Measurements from ENCODE around the gene ADGRA1.
"Not testable (repeated sequence)": the region's sequence is repeated elsewhere in the genome, so short reads cannot be mapped to it uniquely, and the experiment has no call there.

Gene ADGRA1

GRCh38 chr10:133150656-133151055, 62.9 kb downstream of the ADGRA1 start:
- no peaks in the 10 kb centered on the region for H3K9me2 ChIP-seq (replicated peaks; ENCODE audit: insufficient read depth, low read length)
- no peak overlapping the region for H3K9ac ChIP-seq (ENCODE audit: low read length)
- H3K4me3 ChIP-seq (ENCODE audit: low read length), result no peak overlapping the region
- H3K27ac ChIP-seq (ENCODE audit: low read length), result no peak overlapping the region
- no peaks in the 10 kb centered on the region for H3K9me3 ChIP-seq (replicated peaks; ENCODE audit: insufficient read depth, low read length)
- peaks cover 84% of the 10 kb centered on the region for H3K27me3 ChIP-seq (replicated peaks; ENCODE audit: insufficient read depth, low read length)
- H4K20me1 ChIP-seq (ENCODE audit: insufficient read depth, low read length), result no peaks in the 10 kb centered on the region
- H2AFZ ChIP-seq (ENCODE audit: low read length), result no peak overlapping the region
- H3F3A ChIP-seq (ENCODE audit: insufficient read depth, low read length), result no peaks in the 10 kb centered on the region
- no peaks in the 10 kb centered on the region for H3K36me3 ChIP-seq (replicated peaks; ENCODE audit: insufficient read depth, low read length)
- H3K4me2 ChIP-seq (ENCODE audit: low read depth, low read length), result no peak overlapping the region
- H3K79me2 ChIP-seq (ENCODE audit: low read length), result no peaks in the 10 kb centered on the region
- H3K4me1 ChIP-seq (ENCODE audit: low read length), result no peaks in the 10 kb centered on the region
- TF ChIP-seq EZH2 (optimal IDR thresholded peaks at IDR 0.05; ENCODE audit: low read depth, low read length) (no peak), EZH2phosphoT487 (IDR thresholded peaks at IDR 0.05; ENCODE audit: low read length) (no peak), CTCF (IDR thresholded peaks at IDR 0.05; ENCODE audit: low read length) (no peak)
- DNase-seq, result no peak

- H3K4me2 ChIP-seq (ENCODE audit: low read depth, low read length); H3F3A ChIP-seq (ENCODE audit: insufficient read depth, low read length); H3K9me3 ChIP-seq (replicated peaks; ENCODE audit: insufficient read depth, low read length); DNase-seq; H2AFZ ChIP-seq (ENCODE audit: low read length); H3K36me3 ChIP-seq (replicated peaks; ENCODE audit: insufficient read depth, low read length); H4K20me1 ChIP-seq (ENCODE audit: insufficient read depth, low read length); H3K9me2 ChIP-seq (replicated peaks; ENCODE audit: insufficient read depth, low read length); H3K9ac ChIP-seq (ENCODE audit: low read length); H3K4me1 ChIP-seq (ENCODE audit: low read length); H3K4me3 ChIP-seq (ENCODE audit: low read length); H3K27ac ChIP-seq (ENCODE audit: low read length); H3K79me2 ChIP-seq (ENCODE audit: low read length): not testable (repeated sequence)
- H3K27me3 ChIP-seq (replicated peaks; ENCODE audit: insufficient read depth, low read length), result peaks cover 81% of the 10 kb centered on the region
Observed at GRCh38 chr10:133151071-133151470, 63.3 kb downstream of the ADGRA1 start.

GRCh38 chr10:133151543-133151972, 63.8 kb downstream of the ADGRA1 start:
- Histone ChIP-seq H3K9me2 (replicated peaks; ENCODE audit: insufficient read depth, low read length) (no peaks in the 10 kb centered on the region), H4K20me1 (ENCODE audit: insufficient read depth, low read length) (no peaks in the 10 kb centered on the region), H3F3A (ENCODE audit: insufficient read depth, low read length) (no peaks in the 10 kb centered on the region), H3K9me3 (replicated peaks; ENCODE audit: insufficient read depth, low read length) (no peaks in the 10 kb centered on the region), H3K4me3 (ENCODE audit: low read length) (no peak overlapping the region), H3K4me2 (ENCODE audit: low read depth, low read length) (no peak overlapping the region), H3K4me1 (ENCODE audit: low read length) (no peaks in the 10 kb centered on the region), H3K27ac (ENCODE audit: low read length) (no peak overlapping the region), H3K79me2 (ENCODE audit: low read length) (no peaks in the 10 kb centered on the region), H2AFZ (ENCODE audit: low read length) (no peak overlapping the region), H3K36me3 (replicated peaks; ENCODE audit: insufficient read depth, low read length) (no peaks in the 10 kb centered on the region), H3K27me3 (replicated peaks; ENCODE audit: insufficient read depth, low read length) (peaks cover 76% of the 10 kb centered on the region), H3K9ac (ENCODE audit: low read length) (no peak overlapping the region)
- DNase-seq, result no peak
- TF ChIP-seq EZH2 (optimal IDR thresholded peaks at IDR 0.05; ENCODE audit: low read depth, low read length) (no peak), EZH2phosphoT487 (IDR thresholded peaks at IDR 0.05; ENCODE audit: low read length) (no peak), CTCF (IDR thresholded peaks at IDR 0.05; ENCODE audit: low read length) (no peak)

GRCh38 chr10:133154411-133154810, 66.7 kb downstream of the ADGRA1 start:
- Histone ChIP-seq H3K9me3 (replicated peaks; ENCODE audit: insufficient read depth, low read length) (no peaks in the 10 kb centered on the region), H3K4me1 (ENCODE audit: low read length) (no peaks in the 10 kb centered on the region), H2AFZ (ENCODE audit: low read length) (no peak overlapping the region), H3K27ac (ENCODE audit: low read length) (no peak overlapping the region), H3K4me3 (ENCODE audit: low read length) (no peak overlapping the region), H3K4me2 (ENCODE audit: low read depth, low read length) (no peak overlapping the region), H3K9me2 (replicated peaks; ENCODE audit: insufficient read depth, low read length) (no peaks in the 10 kb centered on the region), H3K79me2 (ENCODE audit: low read length) (no peaks in the 10 kb centered on the region), H3K36me3 (replicated peaks; ENCODE audit: insufficient read depth, low read length) (no peaks in the 10 kb centered on the region), H3K9ac (ENCODE audit: low read length) (no peak overlapping the region), H3F3A (ENCODE audit: insufficient read depth, low read length) (no peaks in the 10 kb centered on the region), H3K27me3 (replicated peaks; ENCODE audit: insufficient read depth, low read length) (peaks cover 61% of the 10 kb centered on the region), H4K20me1 (ENCODE audit: insufficient read depth, low read length) (no peaks in the 10 kb centered on the region)
- no peak for TF ChIP-seq EZH2phosphoT487 (IDR thresholded peaks at IDR 0.05; ENCODE audit: low read length)
- TF ChIP-seq CTCF (IDR thresholded peaks at IDR 0.05; ENCODE audit: low read length), result no peak
- no peak for DNase-seq

Measured in MM.1S (cell line).